Parathyroid adenoma (tissue), 2 donors: ENCODE results near the gene FAU.

Experiments
- H2AFZ ChIP-seq: fragments of 300-600 bp; sonication (generic); one replicate; pipeline ENCODE4 v1.7.0; 2017; ENCODE audit warnings: antibody characterized with exemption, mild to moderate bottlenecking
- H3K27ac ChIP-seq: fragments of 300-600 bp; sonication (generic); one replicate; pipeline ENCODE4 v1.7.0; 2017
- H3K27me3 ChIP-seq: fragments of 300-600 bp; sonication (generic); one replicate; pipeline ENCODE4 v1.7.0; 2017; ENCODE audit warnings: low read length; ENCODE audit not compliant: control insufficient read depth, insufficient read depth
- H3K36me3 ChIP-seq: fragments of 300-600 bp; sonication (generic); one replicate; pipeline ENCODE4 v1.7.0; 2017; ENCODE audit warnings: low read length; ENCODE audit not compliant: control insufficient read depth, insufficient read depth
- H3K4me1 ChIP-seq: fragments of 300-600 bp; sonication (generic); one replicate; pipeline ENCODE4 v1.7.0; 2017; ENCODE audit warnings: control low read depth
- H3K4me2 ChIP-seq: fragments of 300-600 bp; sonication (generic); one replicate; pipeline ENCODE4 v1.7.0; 2017; ENCODE audit warnings: low read length
- H3K4me3 ChIP-seq: fragments of 300-600 bp; sonication (generic); one replicate; pipeline ENCODE4 v1.7.0; 2017; ENCODE audit warnings: low read depth, low read length
- H3K79me2 ChIP-seq: fragments of 300-600 bp; sonication (generic); one replicate; pipeline ENCODE4 v1.7.0; 2017; ENCODE audit warnings: control low read depth
- H3K9ac ChIP-seq: fragments of 300-600 bp; sonication (generic); one replicate; pipeline ENCODE4 v1.7.0; 2017; ENCODE audit warnings: mild to moderate bottlenecking
- H3K9me3 ChIP-seq: fragments of 300-600 bp; sonication (generic); one replicate; pipeline ENCODE4 v1.7.0; 2017; ENCODE audit warnings: low read length; ENCODE audit not compliant: control insufficient read depth
- TF ChIP-seq, protein P1 (sequence below): fragments of 300-600 bp; sonication (generic); IDR thresholded peaks from one replicate; pipeline ENCODE4 v1.7.0; 2017; ENCODE audit warnings: antibody characterized with exemption, mild to moderate bottlenecking
- donor health status: primary hyperparathyroidism.

The FAU gene

DNA sequence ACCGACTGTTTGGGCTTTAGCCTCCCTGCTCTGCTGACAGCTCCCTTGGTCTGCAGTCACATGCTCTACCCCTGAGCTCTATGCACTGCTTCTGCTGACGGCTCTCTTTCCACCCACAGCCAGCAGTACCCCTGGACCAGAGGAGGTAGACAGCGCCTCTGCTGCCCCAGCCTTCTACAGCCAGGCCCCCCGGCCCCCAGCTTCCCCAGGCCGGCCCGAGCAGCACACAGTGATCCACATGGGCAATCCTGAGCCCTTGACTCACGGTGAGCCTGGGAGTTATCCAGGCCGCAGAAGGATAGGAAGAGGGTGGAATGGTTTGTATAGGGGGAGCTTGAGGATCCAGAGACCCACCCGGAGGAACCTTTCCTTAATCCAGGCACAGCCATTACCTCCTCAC, 35.1 kb downstream of the FAU start:
- no peak overlapping the region for H3K9ac ChIP-seq
- H3K36me3 ChIP-seq, result no peaks in the 10 kb centered on the region

DNA sequence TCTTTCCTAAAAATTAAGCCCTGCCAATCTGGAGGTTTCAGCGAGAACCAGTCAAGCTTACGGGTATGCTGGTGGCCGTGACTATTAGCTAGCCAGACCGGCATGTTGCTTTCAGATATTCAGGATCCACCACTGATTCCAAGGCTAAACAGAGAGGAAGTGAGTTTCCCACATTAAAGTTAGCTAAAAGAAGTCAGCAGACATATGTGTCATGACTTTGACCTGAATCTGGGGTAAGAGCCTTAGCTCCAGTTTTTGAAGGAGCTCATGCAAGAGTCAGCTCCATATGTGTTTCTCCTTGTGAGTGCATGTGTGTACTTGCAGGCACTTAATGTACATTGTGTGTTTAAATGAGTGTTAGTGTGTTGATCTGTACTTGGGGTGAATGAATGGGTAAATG, 36.5 kb downstream of the FAU start:
- Histone ChIP-seq H3K4me3 (no peak overlapping the region), H3K36me3 (no peaks in the 10 kb centered on the region), H3K9ac (no peak overlapping the region)

More for the DNA sequence above, 35.1 kb downstream of the FAU start:
- Histone ChIP-seq H2AFZ (no peak overlapping the region), H3K4me1 (peaks cover 4% of the 10 kb centered on the region), H3K4me2 (no peak overlapping the region), H3K79me2 (no peaks in the 10 kb centered on the region), H3K9me3 (no peaks in the 10 kb centered on the region), H3K27ac (no peak overlapping the region), H3K4me3 (no peak overlapping the region), H3K27me3 (no peaks in the 10 kb centered on the region)
- TF ChIP-seq, protein P1, sequence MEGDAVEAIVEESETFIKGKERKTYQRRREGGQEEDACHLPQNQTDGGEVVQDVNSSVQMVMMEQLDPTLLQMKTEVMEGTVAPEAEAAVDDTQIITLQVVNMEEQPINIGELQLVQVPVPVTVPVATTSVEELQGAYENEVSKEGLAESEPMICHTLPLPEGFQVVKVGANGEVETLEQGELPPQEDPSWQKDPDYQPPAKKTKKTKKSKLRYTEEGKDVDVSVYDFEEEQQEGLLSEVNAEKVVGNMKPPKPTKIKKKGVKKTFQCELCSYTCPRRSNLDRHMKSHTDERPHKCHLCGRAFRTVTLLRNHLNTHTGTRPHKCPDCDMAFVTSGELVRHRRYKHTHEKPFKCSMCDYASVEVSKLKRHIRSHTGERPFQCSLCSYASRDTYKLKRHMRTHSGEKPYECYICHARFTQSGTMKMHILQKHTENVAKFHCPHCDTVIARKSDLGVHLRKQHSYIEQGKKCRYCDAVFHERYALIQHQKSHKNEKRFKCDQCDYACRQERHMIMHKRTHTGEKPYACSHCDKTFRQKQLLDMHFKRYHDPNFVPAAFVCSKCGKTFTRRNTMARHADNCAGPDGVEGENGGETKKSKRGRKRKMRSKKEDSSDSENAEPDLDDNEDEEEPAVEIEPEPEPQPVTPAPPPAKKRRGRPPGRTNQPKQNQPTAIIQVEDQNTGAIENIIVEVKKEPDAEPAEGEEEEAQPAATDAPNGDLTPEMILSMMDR, result no peak

DNA sequence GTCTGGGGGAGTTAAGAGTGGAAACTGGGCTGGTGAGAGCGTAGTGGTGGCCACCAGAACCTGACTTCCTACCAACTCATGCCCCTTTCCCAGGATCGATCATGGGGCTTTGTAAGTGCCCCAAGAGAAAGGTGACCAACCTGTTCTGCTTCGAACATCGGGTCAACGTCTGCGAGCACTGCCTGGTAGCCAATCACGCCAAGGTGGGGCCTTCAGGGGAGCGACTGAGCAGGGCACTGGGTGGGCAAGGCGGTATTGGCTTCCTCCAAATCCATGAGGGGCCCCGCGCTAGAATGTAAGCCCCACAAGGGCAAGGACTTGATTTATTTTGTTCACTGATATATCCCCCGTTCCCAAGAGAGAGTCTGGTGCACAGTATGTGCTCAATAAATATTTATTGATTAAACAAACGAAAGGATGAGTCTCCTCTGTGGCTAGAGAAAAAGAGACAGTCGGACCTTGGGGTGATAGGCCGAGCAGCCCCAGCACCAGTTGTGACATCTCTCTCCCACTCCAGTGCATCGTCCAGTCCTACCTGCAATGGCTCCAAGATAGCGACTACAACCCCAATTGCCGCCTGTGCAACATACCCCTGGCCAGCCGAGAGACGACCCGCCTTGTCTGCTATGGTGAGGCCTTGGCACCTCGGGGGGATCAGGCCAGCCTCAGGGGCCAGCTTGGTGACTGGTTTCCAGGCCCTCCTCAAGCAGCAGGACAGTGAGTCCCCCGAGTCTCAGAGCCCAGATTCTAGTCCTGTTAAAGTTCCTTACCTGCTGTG, 37.1 kb downstream of the FAU start:
- Histone ChIP-seq H3K79me2 (no peaks in the 10 kb centered on the region), H3K27me3 (no peaks in the 10 kb centered on the region), H3K4me3 (peak overlapping the region; percentile 74), H3K9ac (no peak overlapping the region), H3K9me3 (no peaks in the 10 kb centered on the region), H3K27ac (peak overlapping the region; percentile 86), H3K36me3 (no peaks in the 10 kb centered on the region), H3K4me2 (peak overlapping the region; percentile 80), H2AFZ (peak overlapping the region; percentile 87), H3K4me1 (peaks cover 4% of the 10 kb centered on the region)
- TF ChIP-seq, protein P1, result no peak

More for the DNA sequence above, 36.5 kb downstream of the FAU start:
- Histone ChIP-seq H3K79me2 (no peaks in the 10 kb centered on the region), H3K4me1 (peaks cover 4% of the 10 kb centered on the region), H3K4me2 (no peak overlapping the region), H3K27me3 (no peaks in the 10 kb centered on the region), H3K27ac (no peak overlapping the region), H3K9me3 (no peaks in the 10 kb centered on the region), H2AFZ (no peak overlapping the region)
- TF ChIP-seq, protein P1, result no peak

DNA sequence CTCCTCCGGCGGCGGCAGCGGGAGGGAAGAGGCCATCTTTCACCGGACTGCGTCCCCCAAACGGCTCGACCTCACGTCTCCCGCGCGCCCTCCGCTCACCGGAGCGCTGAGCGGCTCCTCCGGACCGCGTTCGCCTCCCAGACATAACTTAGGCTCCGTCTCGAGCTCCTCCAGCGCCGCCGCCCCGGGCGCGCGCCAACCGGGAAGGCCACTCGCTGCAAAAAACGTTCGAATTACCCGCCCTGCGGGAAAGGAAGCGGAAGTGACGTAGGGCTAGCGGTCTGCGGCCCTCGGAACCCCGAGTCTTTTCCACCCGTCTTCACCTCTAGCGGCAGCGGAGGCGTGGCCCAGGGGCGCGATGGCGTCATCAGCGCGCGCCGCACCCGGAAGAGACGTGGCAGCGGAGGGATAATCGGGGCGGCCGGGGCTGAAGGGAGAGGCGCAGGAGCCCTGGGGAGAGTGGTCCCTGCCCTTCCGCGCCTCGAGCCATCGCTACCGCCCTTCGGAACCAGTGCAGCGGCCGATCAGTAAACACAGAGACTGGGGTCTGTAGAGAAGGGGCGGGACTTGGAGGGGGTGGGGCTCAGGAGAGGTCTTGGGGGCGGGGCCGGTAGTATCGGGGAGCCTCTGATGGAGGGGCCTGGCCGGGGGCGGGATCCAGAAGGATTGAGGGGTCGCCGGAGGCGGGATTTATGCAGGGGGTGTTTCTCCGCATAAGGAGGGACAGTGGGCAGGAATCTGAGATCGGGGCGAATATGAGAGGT, 37.9 kb downstream of the FAU start, which contains the start of the genes CDCA5 and ZFPL1:
TSS of gene CDCA5 (minus strand) at position 207 of the 764 bp plus-strand sequence. CDS start at position 145, 62 bp downstream.
TSS of gene ZFPL1 (plus strand) at position 389 of the 764 bp plus-strand sequence. CDS start 477 bp downstream, outside the sequence.
- Histone ChIP-seq H3K4me1 (peaks cover 4% of the 10 kb centered on the region), H3K4me2 (peak within 1 kb of the TSS; percentile 81), H3K9me3 (no peaks in the 10 kb centered on the region), H3K4me3 (peak within 1 kb of the TSS; percentile 74), H3K36me3 (no peaks in the 10 kb centered on the region), H2AFZ (peak within 1 kb of the TSS; percentile 87), H3K27me3 (no peaks in the 10 kb centered on the region), H3K9ac (no peak within 1 kb of the TSS), H3K27ac (peak within 1 kb of the TSS; percentile 86), H3K79me2 (no peaks in the 10 kb centered on the region)
- TF ChIP-seq, protein P1, result no peak
